ENCODE results near the gene CDCA3.
A peak's percentile ranks its signal among the peaks of the same experiment; 100 is the strongest.

The CDCA3 gene

DNA sequence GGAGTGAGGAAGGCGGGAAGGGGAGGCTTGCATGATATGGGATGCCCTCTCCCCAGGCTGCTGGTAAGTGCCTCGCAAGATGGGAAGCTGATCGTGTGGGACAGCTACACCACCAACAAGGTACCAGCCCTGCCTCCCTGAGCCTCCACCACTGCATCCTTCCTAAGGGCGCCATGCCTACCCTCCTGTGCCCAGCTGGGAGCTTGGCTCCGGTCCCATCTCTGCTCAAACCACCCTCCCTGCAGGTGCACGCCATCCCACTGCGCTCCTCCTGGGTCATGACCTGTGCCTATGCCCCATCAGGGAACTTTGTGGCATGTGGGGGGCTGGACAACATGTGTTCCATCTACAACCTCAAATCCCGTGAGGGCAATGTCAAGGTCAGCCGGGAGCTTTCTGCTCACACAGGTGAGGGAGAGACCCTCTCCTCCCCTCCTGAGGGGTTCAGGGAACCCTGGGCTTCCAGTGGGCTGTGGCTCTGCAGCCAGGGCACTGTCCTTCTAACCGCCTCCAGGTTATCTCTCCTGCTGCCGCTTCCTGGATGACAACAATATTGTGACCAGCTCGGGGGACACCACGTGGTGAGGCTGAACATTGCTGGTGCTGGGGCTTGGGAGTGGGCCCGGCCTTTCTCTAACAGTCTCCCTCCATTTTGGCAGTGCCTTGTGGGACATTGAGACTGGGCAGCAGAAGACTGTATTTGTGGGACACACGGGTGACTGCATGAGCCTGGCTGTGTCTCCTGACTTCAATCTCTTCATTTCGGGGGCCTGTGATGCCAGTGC is 7.8 kb downstream of the CDCA3 start:
- H3K36me3 ChIP-seq: peaks cover 82% of the 10 kb centered on the region

DNA sequence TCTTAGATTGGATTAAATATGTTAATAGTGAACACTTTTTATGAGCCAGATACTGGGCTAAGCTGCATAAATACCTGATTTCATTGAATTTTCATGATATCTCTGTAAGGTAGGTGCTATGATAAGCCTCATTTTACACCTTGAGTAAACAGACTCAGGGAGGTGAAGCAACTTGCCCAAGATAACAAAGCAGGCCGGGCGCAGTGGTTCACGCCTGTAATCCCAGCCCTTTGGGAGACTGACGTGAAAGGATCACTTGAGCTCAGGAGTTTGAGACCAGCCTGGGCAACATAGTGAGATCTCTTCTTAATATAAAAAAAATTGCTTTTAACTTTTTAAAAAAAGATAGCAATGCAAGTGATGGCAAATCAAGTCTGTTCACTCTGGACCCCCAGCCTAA is 9.0 kb downstream of the CDCA3 start:
- TF ChIP-seq, protein P1, sequence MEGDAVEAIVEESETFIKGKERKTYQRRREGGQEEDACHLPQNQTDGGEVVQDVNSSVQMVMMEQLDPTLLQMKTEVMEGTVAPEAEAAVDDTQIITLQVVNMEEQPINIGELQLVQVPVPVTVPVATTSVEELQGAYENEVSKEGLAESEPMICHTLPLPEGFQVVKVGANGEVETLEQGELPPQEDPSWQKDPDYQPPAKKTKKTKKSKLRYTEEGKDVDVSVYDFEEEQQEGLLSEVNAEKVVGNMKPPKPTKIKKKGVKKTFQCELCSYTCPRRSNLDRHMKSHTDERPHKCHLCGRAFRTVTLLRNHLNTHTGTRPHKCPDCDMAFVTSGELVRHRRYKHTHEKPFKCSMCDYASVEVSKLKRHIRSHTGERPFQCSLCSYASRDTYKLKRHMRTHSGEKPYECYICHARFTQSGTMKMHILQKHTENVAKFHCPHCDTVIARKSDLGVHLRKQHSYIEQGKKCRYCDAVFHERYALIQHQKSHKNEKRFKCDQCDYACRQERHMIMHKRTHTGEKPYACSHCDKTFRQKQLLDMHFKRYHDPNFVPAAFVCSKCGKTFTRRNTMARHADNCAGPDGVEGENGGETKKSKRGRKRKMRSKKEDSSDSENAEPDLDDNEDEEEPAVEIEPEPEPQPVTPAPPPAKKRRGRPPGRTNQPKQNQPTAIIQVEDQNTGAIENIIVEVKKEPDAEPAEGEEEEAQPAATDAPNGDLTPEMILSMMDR (IDR thresholded peaks at IDR 0.05; ENCODE audit: low read depth, low read length): no peak
- peaks cover 83% of the 10 kb centered on the region for H3K36me3 ChIP-seq
- peak overlapping the region; percentile 66 for H3K4me3 ChIP-seq (ENCODE audit: low read depth, low read length)
- H3K27me3 ChIP-seq (ENCODE audit: insufficient read depth, low read depth, severe bottlenecking): no peaks in the 10 kb centered on the region
- peak overlapping the region; percentile 92 for H3K27ac ChIP-seq
- no peak for DNase-seq
- no peaks in the 10 kb centered on the region for H3K9me3 ChIP-seq (ENCODE audit: severe bottlenecking)

More for the DNA sequence above, 7.8 kb downstream of the CDCA3 start:
- H3K27ac ChIP-seq: peak overlapping the region; percentile 92
- TF ChIP-seq, protein P1 (IDR thresholded peaks at IDR 0.05; ENCODE audit: low read depth, low read length): peak; percentile 50
- no peaks in the 10 kb centered on the region for H3K9me3 ChIP-seq (ENCODE audit: severe bottlenecking)
- peak overlapping the region; percentile 66 for H3K4me3 ChIP-seq (ENCODE audit: low read depth, low read length)
- H3K27me3 ChIP-seq (ENCODE audit: insufficient read depth, low read depth, severe bottlenecking): no peaks in the 10 kb centered on the region
- DNase-seq: peak; percentile 87

DNA sequence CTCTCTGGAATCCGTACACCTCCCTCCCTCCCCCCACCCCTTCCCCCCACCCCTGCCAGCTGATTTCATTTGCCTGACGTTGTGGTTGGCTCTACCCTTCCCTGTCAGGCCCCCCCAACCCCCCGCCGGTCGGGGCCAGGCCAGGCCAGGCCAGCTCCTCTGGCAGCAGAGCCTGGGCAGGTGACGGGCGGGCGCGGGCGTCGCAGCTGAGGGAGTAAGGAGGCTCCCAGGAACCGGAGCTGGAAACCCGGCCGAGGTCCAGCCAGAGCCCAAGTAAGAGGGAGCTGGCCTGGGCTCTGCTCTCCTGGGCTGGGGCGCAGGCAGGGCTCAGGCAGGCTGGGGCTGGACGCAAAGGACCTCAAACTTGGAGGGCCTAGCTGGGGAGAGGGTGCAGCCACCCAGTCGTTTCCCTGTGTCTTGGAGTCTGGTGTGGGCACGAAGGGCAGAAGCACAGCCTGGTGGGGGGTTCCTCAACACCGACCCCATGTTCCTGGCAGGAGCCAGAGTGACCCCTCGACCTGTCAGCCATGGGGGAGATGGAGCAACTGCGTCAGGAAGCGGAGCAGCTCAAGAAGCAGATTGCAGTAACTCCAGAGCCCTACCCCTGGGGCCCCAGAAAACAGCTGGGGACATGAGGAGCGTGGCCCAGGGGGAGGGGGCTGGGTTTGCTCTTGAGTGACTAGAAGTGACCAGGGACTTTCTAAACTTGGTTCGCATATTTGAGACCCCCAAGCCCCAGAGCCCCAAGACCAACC is 10.1 kb downstream of the CDCA3 start, which contains the start of gene GNB3:
Gene GNB3, plus strand, starts transcription at position 165 of the 755 bp plus-strand sequence. Its CDS starts 363 bp downstream, at position 528.
- peaks cover 83% of the 10 kb centered on the region for H3K36me3 ChIP-seq
- TF ChIP-seq, protein P1 (IDR thresholded peaks at IDR 0.05; ENCODE audit: low read depth, low read length): no peak

DNA sequence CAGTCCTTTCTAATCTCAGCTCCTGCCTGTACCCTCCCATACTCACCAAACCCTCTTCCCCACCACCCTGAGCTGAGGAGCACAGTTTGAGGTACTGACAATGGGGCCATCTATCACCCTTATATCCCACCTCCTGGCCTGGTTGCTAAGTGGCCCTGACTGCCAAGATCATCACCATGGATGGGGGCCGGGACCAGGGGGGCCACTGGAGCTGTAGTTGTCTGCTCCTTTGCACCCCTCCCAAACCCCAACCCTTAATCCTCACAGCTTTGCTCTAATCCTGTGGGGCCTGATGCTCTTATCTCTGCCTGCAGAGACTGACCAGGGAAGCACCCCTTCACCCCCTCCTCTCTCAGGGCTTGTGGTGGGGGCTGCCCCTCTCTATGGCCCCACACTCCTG is 10.8 kb downstream of the CDCA3 start:
- H3K9me3 ChIP-seq (ENCODE audit: severe bottlenecking): no peaks in the 10 kb centered on the region
- TF ChIP-seq, protein P1 (IDR thresholded peaks at IDR 0.05; ENCODE audit: low read depth, low read length): no peak
- peak overlapping the region; percentile 98 for H3K27ac ChIP-seq
- H3K36me3 ChIP-seq: peaks cover 83% of the 10 kb centered on the region
- H3K27me3 ChIP-seq (ENCODE audit: insufficient read depth, low read depth, severe bottlenecking): no peaks in the 10 kb centered on the region
- peak; percentile 99 for DNase-seq
- H3K4me3 ChIP-seq (ENCODE audit: low read depth, low read length): no peak overlapping the region

More for the DNA sequence above, 10.1 kb downstream of the CDCA3 start, which contains the start of gene GNB3:
- Histone ChIP-seq H3K27ac (peak within 1 kb of the TSS; percentile 98), H3K27me3 (ENCODE audit: insufficient read depth, low read depth, severe bottlenecking) (no peaks in the 10 kb centered on the region), H3K9me3 (ENCODE audit: severe bottlenecking) (no peaks in the 10 kb centered on the region), H3K4me3 (ENCODE audit: low read depth, low read length) (peak within 1 kb of the TSS; percentile 66)
- peak; percentile 54 for DNase-seq

DNA sequence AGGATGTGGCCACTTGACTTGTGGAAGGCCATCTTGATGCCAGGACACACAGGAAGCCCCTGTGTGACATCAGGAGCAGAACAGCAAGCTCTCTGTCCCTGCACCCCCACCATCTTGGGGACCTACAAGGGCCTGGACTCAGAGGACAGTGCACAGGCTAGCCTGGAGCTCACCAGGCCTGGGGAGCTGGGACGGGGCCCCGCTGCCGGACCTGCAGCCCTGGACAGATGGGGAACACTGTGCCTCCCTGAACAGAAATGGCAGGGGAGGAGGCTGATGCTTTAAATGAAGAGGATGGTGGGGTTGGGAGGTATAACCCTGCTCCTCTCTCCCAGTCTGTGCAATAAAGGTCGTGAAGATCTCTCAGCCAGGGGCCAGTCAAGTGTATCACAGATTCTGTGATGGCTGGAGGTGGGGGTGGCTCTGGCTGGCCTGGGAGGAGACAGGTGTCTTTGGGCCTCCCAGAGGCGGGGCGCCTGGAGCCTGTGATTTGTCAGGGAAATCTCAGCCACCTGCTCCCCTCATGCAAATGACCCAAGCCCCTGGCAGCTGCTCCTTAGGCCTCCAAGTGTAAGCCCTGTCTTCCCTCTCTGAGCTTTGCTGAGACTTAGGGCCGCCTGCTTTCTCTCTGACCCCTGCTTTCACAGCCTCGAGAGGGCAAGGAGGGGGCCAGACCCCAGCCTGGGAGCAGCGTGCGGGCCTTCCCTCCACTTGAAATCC is 11.4 kb downstream of the CDCA3 start:
- Histone ChIP-seq H3K4me3 (ENCODE audit: low read depth, low read length) (peak overlapping the region; percentile 16), H3K27ac (peak overlapping the region; percentile 98), H3K9me3 (ENCODE audit: severe bottlenecking) (no peaks in the 10 kb centered on the region), H3K36me3 (peaks cover 83% of the 10 kb centered on the region), H3K27me3 (ENCODE audit: insufficient read depth, low read depth, severe bottlenecking) (no peaks in the 10 kb centered on the region)
- TF ChIP-seq, protein P1 (IDR thresholded peaks at IDR 0.05; ENCODE audit: low read depth, low read length): no peak
- peak; percentile 98 for DNase-seq
